GM04504 (cell line): Measurements from ENCODE around the gene NUTF2.

Experiments
- DNase-seq: peaks from one replicate; pipeline ENCODE4 v3.0.0-alpha.2; 2012; ENCODE audit warnings: low read depth

The NUTF2 gene

DNA sequence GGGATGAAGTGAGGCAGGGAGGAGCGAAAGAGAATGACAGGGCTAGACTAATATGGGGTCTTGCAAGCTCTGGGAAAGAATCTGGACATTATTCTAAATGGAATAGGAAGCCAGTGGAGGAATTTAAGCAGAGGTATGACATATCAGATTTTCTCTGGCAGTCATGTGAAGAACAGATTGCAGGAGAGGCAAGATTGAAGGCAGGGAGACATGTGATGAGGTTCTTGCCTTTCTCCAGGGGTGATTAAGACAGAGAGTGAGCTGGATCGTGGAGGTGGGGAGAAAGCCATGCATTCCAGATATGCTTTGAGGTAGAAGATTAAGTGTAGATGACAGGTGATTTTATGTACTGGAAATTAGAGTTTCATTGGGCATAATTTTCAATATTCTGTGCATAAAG, 8.9 kb upstream of the NUTF2 start:
- DNase-seq = no peak

GRCh38 chr16:67841198-67841815, 5.4 kb upstream of the NUTF2 start:
- DNase-seq = no peak

DNA sequence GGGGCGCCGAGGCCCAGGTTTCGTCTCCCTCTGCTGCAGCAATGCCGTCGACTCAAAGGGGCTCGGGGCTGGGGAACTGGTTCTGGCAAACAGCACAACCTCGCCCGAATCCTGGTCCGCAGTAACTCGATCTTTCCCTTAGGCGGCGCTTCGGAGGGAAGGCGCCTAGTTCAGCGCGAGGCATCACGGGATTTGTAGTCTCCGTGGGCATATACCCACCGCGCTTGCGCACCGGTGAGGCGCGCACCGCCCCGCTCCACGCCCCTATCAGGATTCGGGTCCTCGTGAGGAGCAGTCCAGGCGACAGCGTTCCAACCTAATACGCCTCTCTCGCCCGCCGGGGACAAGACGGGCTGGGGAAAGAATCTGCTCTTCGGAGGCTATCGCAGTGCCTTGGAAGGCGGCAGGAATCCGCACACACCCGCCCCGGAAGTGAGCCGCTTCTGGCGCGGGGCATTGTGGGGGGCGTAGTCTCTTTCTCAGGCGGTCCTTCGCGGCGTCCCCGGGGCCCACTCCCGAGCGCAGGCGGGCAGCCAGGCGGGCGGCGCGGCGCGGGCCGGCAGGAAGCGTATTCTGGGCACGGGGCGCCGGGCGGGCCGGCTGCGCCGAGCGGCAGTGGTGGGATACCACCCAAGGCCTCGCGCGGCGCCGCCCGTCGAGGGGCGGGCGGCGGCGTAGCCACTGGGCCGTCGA, 4.8 kb upstream of the NUTF2 start, which contains the start of gene THAP11:
Gene THAP11, plus strand, starts transcription at position 505 of the 693 bp plus-strand sequence. CDS start 235 bp downstream, outside the sequence.
- peak; percentile 87 for DNase-seq

- no peak for DNase-seq
Observed at GRCh38 chr16:67842509-67843342, 4.0 kb upstream of the NUTF2 start.

DNA sequence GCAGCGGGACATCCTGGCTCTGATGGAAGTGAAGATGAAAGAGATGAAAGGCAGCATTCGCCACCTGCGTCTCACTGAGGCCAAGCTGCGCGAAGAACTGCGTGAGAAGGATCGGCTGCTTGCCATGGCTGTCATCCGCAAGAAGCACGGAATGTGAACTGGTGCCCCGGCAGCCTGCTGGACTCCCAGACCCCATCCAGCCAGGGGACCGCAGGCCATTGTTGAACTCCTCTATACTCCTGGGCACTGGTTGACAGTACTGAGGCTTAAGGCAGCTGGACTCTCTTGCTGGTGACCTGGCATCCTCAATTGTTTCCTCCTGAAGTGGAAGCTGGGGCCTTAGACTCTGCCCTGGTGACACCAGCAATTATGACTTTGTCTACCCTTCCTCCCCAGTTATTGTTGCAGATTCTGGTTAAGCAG, 3.4 kb upstream of the NUTF2 start:
- no peak for DNase-seq

DNA sequence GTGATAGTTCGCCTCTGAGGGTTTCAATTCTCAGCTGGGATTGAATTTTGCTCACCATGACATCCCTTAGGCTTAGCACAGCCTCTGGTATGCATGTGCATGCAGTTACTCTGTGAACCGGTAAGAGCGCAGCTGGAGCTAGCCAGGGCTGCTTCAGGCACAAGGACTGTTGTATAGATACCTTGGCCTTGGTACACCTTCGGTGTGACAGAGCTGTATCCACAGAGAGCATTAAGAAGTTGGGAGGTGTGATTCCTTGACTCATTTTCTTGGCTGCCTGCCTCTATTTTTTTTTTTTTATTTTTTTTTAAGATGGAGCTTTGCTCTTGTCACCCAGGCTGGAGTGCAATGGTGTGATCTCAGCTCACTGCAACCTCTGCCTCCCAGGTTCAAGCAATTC, 2.2 kb upstream of the NUTF2 start:
- DNase-seq = no peak

DNA sequence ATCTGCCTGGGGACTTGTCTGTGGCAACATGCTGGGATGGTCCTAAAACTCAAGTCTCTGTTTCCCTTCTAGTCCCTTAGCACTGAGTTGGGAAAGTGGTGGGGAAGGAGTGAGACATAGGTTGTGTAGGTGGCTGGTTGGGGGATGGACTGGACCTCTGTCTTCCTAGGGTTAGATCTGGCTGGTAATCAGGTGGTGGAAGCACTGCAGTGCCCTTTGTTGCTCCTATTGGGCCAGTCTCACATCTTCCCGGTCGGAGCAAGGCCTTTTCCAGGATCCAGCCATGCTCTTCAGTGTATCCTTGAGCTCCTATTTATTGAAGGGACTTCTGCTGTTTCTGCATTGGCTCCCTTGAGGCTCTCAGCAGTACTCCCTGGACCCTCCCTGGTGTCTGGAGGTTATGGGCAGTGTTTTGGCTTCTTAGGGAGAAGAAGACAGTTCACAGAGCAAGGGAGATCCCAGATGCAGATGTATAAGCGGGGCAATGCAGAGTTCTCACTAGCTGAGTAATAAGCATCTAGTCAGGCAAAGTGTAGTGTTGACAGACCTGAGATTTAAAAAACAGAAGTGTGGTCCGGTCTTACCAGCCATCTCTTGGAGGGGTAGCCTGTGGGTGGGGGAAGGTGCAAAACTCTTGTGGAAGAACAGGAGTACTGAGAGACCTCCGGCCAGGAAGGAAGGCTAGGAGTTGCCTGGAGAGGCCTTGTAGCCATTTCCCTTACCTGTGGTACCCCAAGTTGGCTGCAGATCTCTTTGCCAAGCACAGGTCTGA, 1.3 kb upstream of the NUTF2 start:
- no peak for DNase-seq

DNA sequence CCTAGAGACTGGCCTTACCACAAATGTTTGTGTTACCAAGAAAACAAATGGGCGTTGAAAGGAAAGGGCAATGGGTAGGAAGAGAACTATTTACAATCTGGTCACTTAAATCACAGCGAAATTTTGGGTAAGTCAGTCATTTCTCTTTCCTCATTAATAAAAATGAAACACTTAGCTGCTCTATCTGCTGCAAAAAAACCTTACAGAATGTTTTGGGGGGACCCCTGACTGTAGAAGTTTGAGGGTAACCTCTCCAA, 742 bp upstream of the NUTF2 start:
- DNase-seq = no peak

DNA sequence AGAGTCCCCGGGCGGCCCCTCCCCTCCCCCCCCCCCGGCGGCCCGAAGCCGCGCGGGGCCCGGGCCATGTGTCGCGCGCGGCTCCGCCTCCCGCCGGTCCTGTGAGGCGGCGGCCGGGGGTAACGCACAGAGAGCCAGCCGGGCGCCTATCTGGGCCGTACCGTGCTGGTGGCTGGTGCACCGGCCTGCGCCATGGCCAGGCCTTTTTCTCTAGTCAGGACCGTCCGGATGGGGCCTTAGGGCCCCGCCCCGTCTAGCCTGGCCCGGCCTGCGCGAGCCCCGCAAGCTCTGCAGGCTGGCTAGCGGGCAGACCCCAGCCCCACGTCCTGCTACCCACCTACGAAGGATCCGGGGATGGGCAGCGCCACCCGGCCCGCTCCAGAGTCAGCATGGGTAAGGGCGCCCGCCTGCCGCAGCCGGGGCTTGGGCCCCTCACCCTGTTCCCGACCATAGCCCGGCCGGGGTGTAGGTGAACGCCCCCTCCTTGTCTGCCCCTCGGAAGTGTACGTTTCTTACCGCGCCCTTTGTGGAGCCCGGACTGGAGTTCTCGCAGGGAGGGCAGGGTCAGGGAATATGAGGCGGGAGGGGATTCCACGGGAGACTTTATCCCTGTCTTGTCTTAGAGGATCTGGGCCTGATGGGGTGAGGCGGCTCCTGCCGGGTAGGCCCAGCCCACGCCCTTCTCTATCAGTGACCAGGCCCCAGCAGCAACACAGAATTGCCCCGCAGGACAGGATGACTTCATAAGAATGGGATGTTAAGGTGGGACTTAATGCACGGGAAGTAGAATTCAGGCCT, 530 bp downstream of the NUTF2 start, which contains the start of gene CENPT:
Gene CENPT, minus strand, starts transcription at position 630 of the 798 bp plus-strand sequence. CDS start 13,834 bp downstream, outside the sequence.
- DNase-seq = no peak

- no peak for DNase-seq
Observed at GRCh38 chr16:67848118-67848517, 1.4 kb downstream of the NUTF2 start.

DNA sequence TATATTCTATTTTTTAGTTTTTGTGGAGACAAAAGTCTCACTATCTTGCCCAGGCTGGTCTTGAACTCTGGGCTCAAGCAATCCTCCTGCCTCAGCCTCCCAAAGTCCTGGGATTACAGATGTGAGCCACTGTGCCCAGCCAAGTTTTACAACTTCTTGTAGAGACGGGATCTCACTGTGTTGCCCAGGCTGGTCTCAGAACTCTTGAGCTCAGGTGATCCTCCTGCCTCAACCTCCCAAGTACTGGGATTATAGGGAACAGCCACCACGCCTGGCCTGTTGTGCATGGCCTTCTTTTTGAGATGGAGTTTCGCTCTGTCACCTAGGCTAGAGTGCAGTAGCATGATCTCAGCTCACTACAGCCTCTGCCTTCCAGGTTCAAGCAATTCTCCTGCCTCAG, 6.9 kb downstream of the NUTF2 start:
- no peak for DNase-seq

DNA sequence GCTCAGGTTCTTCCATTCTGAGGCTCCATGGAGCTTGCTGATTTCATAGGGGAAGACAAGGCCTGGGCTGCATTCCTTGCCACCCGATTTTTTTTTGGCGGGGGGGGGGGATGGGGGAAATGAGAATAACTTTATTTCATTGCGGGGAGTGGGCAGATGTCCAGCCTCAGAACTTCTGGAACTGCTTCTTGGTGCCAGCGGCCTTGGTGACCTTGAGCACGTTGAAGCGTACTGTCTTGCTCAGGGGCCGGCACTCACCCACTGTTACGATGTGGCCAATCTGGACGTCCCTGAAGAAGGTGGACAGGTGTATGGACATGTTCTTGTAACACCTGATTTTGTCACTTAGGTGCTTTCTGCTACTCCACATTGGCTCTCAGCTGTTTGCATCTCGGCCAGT, 9.1 kb downstream of the NUTF2 start:
- no peak for DNase-seq

- DNase-seq = no peak
Observed at GRCh38 chr16:67856927-67857546, 10.3 kb downstream of the NUTF2 start.

GRCh38 chr16:67857547-67858233, 11.0 kb downstream of the NUTF2 start:
- DNase-seq = peak; percentile 97

- DNase-seq = no peak
Observed at GRCh38 chr16:67858500-67858899, 11.8 kb downstream of the NUTF2 start.

- DNase-seq = no peak
Observed at GRCh38 chr16:67860589-67861398, 14.1 kb downstream of the NUTF2 start.

DNA sequence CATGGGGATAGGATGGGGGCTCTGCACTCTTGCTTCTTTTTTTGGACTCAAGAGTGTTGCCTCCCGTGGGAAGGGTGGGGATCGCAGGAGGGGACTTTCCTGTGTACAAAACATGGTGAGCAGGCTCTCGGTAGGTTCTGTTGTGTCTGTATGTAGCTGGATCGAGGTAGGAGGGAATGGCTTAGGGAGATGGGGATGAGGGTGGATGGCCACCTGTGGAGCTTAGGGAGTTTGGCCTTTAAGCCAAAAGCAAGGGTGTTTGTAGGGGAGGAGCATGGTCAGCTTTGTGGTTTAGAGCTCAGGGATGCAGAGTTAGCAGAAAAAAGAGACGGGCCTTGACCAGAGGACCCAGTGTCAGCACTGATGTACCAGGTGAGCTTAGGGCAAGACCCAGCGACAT, 15.1 kb downstream of the NUTF2 start:
- no peak for DNase-seq

DNA sequence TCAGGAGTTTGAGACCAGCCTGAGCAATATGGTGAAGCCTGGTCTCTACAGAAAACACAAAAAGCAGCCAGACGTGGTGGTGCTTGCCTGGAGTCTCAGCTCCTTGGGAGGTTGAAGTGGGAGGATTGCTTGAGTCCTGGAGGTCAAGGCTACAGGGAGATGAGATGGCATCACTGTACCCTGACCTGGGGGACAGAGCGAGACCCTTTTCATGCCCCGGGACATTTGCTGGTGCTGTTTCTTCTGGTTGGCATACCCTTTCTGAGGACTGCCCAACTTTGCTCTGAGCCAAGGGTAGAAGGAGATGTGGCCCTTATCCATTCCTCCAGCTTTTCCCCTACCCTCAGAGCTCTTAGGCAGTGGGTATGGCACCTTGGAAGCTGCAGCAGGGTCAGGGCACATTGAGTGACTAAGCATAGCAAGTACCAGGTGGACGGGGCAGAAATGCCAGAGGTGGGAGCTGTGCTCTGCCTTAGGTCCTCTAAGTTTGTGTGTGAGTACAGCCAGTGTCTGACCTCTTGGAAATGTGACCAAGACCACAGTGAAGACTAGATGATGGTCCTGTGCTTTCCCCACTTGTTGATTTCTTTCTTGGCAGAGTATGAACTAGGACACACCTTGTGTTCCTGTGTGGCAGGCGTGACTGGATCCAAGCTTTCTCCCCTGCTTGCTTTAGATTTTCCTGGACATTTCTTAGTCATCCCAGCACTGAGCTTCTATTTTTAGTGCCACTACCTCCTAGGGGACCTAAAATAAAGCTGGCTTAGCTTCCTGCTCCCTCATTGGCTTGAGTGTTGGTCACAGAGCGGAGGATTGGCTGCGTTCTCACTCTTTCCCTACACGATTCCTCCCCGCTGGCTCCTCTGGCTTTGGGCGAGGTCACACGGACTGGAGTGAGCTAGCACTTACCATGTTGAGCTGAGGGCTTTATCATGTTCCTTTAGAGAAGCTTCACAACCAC, 16.2 kb downstream of the NUTF2 start:
- DNase-seq = no peak
